HCT116 (cell line): Measurements from ENCODE around the gene SLC17A1. TPM values are rescaled to one million over a fixed set of nuclear protein-coding genes. Genes with fewer than 3 reads are reported as not detected.

Experiments
- ATAC-seq: fragments of 200-7000 bp; cut with Tn5 transposase; 2 replicates; pipeline ENCODE4 v1.9.1; 2020; ENCODE audit warnings: mild to moderate bottlenecking, moderate library complexity
- BruUV-seq: library from RNA; stranded (reverse); fragments of 400-500 nt; replicated peaks from 2 replicates; lab custom pipeline; 2021; lab: Mats Ljungman, UMichigan
- CTCF ChIA-PET: fragments of 300-600 bp; sonication (Branson Sonifier 250); formaldehyde crosslinking; loops from one replicate; lab custom pipeline; 2021; ENCODE audit warnings: antibody characterized with exemption; lab: Charles Lee
- POLR2A ChIA-PET: fragments of 300-600, 350-600 bp; sonication (Branson Sonifier 250); formaldehyde crosslinking; loops from one replicate; lab custom pipeline; 2021; ENCODE audit warnings: antibody characterized with exemption; lab: Charles Lee
- RAD21 ChIA-PET, 2 experiments: fragments of 300-600 bp; sonication (Branson Sonifier 250); formaldehyde crosslinking; loops; one replicate each; lab custom pipeline; 2023; ENCODE audit warnings: low total read pairs in 2 of 2; ENCODE audit not compliant: uncharacterized antibody in 2 of 2, unreplicated experiment in 2 of 2, low non-redundant PET in 1 of 2; lab: Charles Lee
- DNase-seq: peaks from one replicate; pipeline ENCODE4 v3.0.0-alpha.2; 2010; ENCODE audit warnings: low read depth, low spot score
- H2AFZ ChIP-seq: fragments of 200-600 bp; shearing (Covaris generic), sonication (generic); 2 replicates; pipeline ENCODE4 v1.6.1; 2017; ENCODE audit warnings: low read depth, mixed run types, mixed read lengths, antibody characterized with exemption, low read length; ENCODE audit not compliant: poor library complexity, severe bottlenecking
- H3K27ac ChIP-seq: 2 replicates; pipeline ENCODE4 v1.5.1; 2012; ENCODE audit warnings: low read depth, low read length
- H3K27me3 ChIP-seq: fragments of 200-600 bp; sonication (generic); 2 replicates; pipeline ENCODE4 v1.6.1; 2016; ENCODE audit warnings: mixed run types, low read length, mixed read lengths; ENCODE audit not compliant: insufficient read depth
- H3K36me3 ChIP-seq, 2 experiments: fragments of 200-500 bp in 1 of 2; fragments of 200-600 bp in 1 of 2; sonication (Bioruptor generic) in 1 of 2; sonication (generic) in 1 of 2; 2 replicates each; pipeline versions ENCODE4 v1.5.1 to v1.6.1; 2014 to 2016; ENCODE audit warnings: low read length in 2 of 2, inconsistent platforms in 1 of 2, mixed read lengths in 1 of 2, mixed run types in 1 of 2; ENCODE audit not compliant: insufficient read depth in 2 of 2, control insufficient read depth in 1 of 2
- H3K4me1 ChIP-seq, 2 experiments: fragments of 200-600 bp in 1 of 2; sonication (generic) in 1 of 2; 2 replicates each; pipeline versions ENCODE4 v1.5.1 to v1.6.1; 2012 to 2017; ENCODE audit warnings: low read length in 2 of 2, inconsistent platforms in 1 of 2, mild to moderate bottlenecking in 1 of 2, mixed read lengths in 1 of 2, mixed run types in 1 of 2, moderate library complexity in 1 of 2; ENCODE audit not compliant: insufficient read depth in 2 of 2, control insufficient read depth in 1 of 2
- H3K4me2 ChIP-seq: fragments of 200-600 bp; sonication (generic); 2 replicates; pipeline ENCODE4 v1.6.1; 2017; ENCODE audit warnings: mixed run types, low read length, mixed read lengths
- H3K4me3 ChIP-seq, 2 experiments: fragments of 200-600 bp in 1 of 2; sonication (generic) in 1 of 2; replicated peaks in 1 of 2; 2 replicates each; pipeline ENCODE4 v1.5.1; 2011 to 2016; ENCODE audit warnings: low read length in 2 of 2, control low read depth in 1 of 2, low read depth in 1 of 2, mild to moderate bottlenecking in 1 of 2, mixed read lengths in 1 of 2, mixed run types in 1 of 2
- H3K79me2 ChIP-seq: fragments of 200-600 bp; sonication (generic); 2 replicates; pipeline ENCODE4 v1.6.1; 2017; ENCODE audit warnings: mild to moderate bottlenecking, mixed run types, low read length, moderate library complexity, mixed read lengths; ENCODE audit not compliant: insufficient read depth
- H3K9ac ChIP-seq: fragments of 200-600 bp; sonication (generic); 2 replicates; pipeline ENCODE4 v1.6.1; 2016; ENCODE audit warnings: low read length, mixed read lengths
- H3K9me2 ChIP-seq: fragments of 200-600 bp; sonication (generic), shearing (Covaris generic); 2 replicates; pipeline ENCODE4 v1.6.1; 2017; ENCODE audit warnings: mixed run types, mild to moderate bottlenecking, moderate library complexity; ENCODE audit not compliant: insufficient read depth
- H3K9me3 ChIP-seq, 2 experiments: fragments of 200-500 bp in 1 of 2; fragments of 200-600 bp in 1 of 2; sonication (Bioruptor generic) in 1 of 2; sonication (generic) in 1 of 2; 2 replicates each; pipeline ENCODE4 v1.6.1; 2014 to 2017; ENCODE audit warnings: low read length in 2 of 2, mixed read lengths in 2 of 2, inconsistent platforms in 1 of 2, low read depth in 1 of 2, mild to moderate bottlenecking in 1 of 2, mixed run types in 1 of 2, moderate library complexity in 1 of 2; ENCODE audit not compliant: control insufficient read depth in 1 of 2, insufficient read depth in 1 of 2
- H4K20me1 ChIP-seq: fragments of 200-600 bp; sonication (generic), shearing (Covaris generic); 2 replicates; pipeline ENCODE4 v1.6.1; 2017; ENCODE audit warnings: mixed run types, mild to moderate bottlenecking, moderate library complexity; ENCODE audit not compliant: insufficient read depth
- ATF3 ChIP-seq: IDR thresholded peaks from 2 replicates; pipeline ENCODE4 v1.6.1; 2012
- CBX3 ChIP-seq: IDR thresholded peaks from 2 replicates; pipeline ENCODE4 v1.6.1; 2012; ENCODE audit warnings: low read depth
- CEBPB ChIP-seq: IDR thresholded peaks from 2 replicates; pipeline ENCODE4 v1.6.1; 2012; ENCODE audit warnings: low read depth
- CTCF ChIP-seq, 3 experiments: fragments of 200-600 bp in 1 of 3; sonication (generic) in 1 of 3; IDR thresholded peaks in 2 of 3; conservative IDR thresholded peaks in 1 of 3; 2 replicates each; pipeline ENCODE4 v1.5.1; 2012 to 2017; ENCODE audit warnings: low read depth in 2 of 3, low read length in 2 of 3, antibody characterized with exemption in 1 of 3, borderline replicate concordance in 1 of 3, control low read depth in 1 of 3, mild to moderate bottlenecking in 1 of 3, mixed read lengths in 1 of 3, mixed run types in 1 of 3, moderate library complexity in 1 of 3; ENCODE audit not compliant: insufficient read depth in 1 of 3
- EGR1 ChIP-seq: IDR thresholded peaks from 2 replicates; pipeline ENCODE4 v1.6.1; 2012; ENCODE audit warnings: low read depth
- ELF1 ChIP-seq: IDR thresholded peaks from 2 replicates; pipeline ENCODE4 v1.6.1; 2012; ENCODE audit warnings: low read depth, borderline replicate concordance
- EZH2 ChIP-seq: fragments of 200-600 bp; sonication (generic); IDR thresholded peaks from 2 replicates; pipeline ENCODE4 v1.6.1; 2017; ENCODE audit warnings: antibody characterized with exemption, mixed run types
- EZH2phosphoT487 ChIP-seq: fragments of 200-600 bp; IDR thresholded peaks from 2 replicates; pipeline ENCODE4 v1.6.1; 2018; ENCODE audit warnings: antibody characterized with exemption, borderline replicate concordance
- FOSL1 ChIP-seq: IDR thresholded peaks from 2 replicates; pipeline ENCODE4 v1.6.1; 2012; ENCODE audit warnings: low read depth
- JUND ChIP-seq: IDR thresholded peaks from 2 replicates; pipeline ENCODE4 v1.6.1; 2012
- POLR2A ChIP-seq: IDR thresholded peaks from 2 replicates; pipeline ENCODE4 v1.7.0; 2011; ENCODE audit warnings: borderline replicate concordance; ENCODE audit not compliant: insufficient read depth, insufficient read length; ENCODE audit errors: extremely low read depth
- POLR2AphosphoS5 ChIP-seq: IDR thresholded peaks from 2 replicates; pipeline ENCODE4 v1.6.1; 2011; ENCODE audit warnings: mild to moderate bottlenecking, low read depth, low read length, moderate library complexity
- RAD21 ChIP-seq: IDR thresholded peaks from 2 replicates; pipeline ENCODE4 v1.6.1; 2012; ENCODE audit warnings: low read depth, mild to moderate bottlenecking
- REST ChIP-seq: IDR thresholded peaks from 2 replicates; pipeline ENCODE4 v1.6.1; 2012; ENCODE audit warnings: low read depth
- SIN3A ChIP-seq: IDR thresholded peaks from 2 replicates; pipeline ENCODE4 v1.6.1; 2012; ENCODE audit warnings: low read depth
- YY1 ChIP-seq: IDR thresholded peaks from 2 replicates; pipeline ENCODE4 v1.6.1; 2011; ENCODE audit warnings: low read length, low read depth, moderate library complexity, mild to moderate bottlenecking; ENCODE audit not compliant: insufficient replicate concordance; ENCODE audit errors: extremely low read depth
- ZBTB33 ChIP-seq: IDR thresholded peaks from 2 replicates; pipeline ENCODE4 v1.6.1; 2011; ENCODE audit warnings: mild to moderate bottlenecking, low read length, moderate library complexity; ENCODE audit not compliant: insufficient replicate concordance; ENCODE audit errors: extremely low read depth
- ZFX ChIP-seq: fragments of 450-650 bp; IDR thresholded peaks from 2 replicates; pipeline ENCODE4 v1.6.1; 2017
- intact Hi-C: fragments of 100-400 bp; cut with micrococcal nuclease; formaldehyde crosslinking; loops from 2 replicates; pipeline ENCODE4 v1.10.0; 2022
- total RNA-seq: library from RNA; stranded (reverse); gene quantifications from one replicate; pipeline ENCODE4 v1.2.1, GENCODE V29; 2021; ENCODE audit not compliant: unreplicated experiment

SLC17A1 gene
- total RNA-seq, 1 experiment from 2014 or later: not detected

GRCh38 chr6:25844518-25844917 lies 12.7 kb upstream of the SLC17A1 start (continued):
- TF ChIP-seq CTCF (IDR thresholded peaks at IDR 0.05 in 2 of 3, conservative IDR thresholded peaks at IDR 0.05 in 1 of 3; ENCODE audit: borderline replicate concordance in 1 of 3, insufficient read depth in 1 of 3, low read depth in 2 of 3, low read length in 2 of 3) (no peak), SIN3A (no peak), POLR2AphosphoS5 (no peak), ATF3 (no peak), FOSL1 (no peak), YY1 (no peak), ELF1 (no peak), ZBTB33 (no peak)

DNA sequence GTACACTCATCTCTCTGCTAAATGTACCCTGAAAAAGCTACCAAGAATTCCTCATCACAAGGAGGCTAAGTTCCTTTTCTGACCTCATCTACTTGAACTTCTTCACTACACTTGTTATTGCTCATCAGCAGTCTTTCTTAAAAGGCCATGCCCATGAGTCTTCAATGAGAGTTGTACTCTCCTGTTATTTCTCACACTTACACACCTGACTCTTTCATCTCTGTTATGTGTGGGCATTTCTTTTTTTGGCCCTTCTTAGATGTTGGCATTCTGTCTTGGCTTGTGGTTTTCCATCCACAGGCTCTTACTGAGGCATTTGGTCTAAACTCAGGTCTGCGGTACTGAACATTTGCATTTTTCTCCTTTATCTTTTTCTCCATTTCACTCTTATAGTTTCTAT lies 10.7 kb upstream of the SLC17A1 start:
- RAD21 ChIA-PET: no interaction called here
- Histone ChIP-seq H3K9me2 (no peaks in the 10 kb centered on the region), H3K27me3 (no peaks in the 10 kb centered on the region), H3K36me3 (no peaks in the 10 kb centered on the region), H3K4me3 (no peak overlapping the region), H2AFZ (no peak overlapping the region), H3K4me2 (no peak overlapping the region), H3K27ac (no peak overlapping the region), H3K4me1 (no peaks in the 10 kb centered on the region), H3K9me3 (no peaks in the 10 kb centered on the region), H3K79me2 (no peaks in the 10 kb centered on the region), H4K20me1 (no peaks in the 10 kb centered on the region), H3K9ac (no peak overlapping the region)
- intact Hi-C loops: no loop called here
- BruUV-seq: no TSS peak
- DNase-seq: no peak
- CTCF ChIA-PET: no interaction called here
- POLR2A ChIA-PET: no interaction called here
- no peak for ATAC-seq
- TF ChIP-seq EZH2phosphoT487: no peak
- no peak for TF ChIP-seq EGR1
- no peak for TF ChIP-seq REST
- TF ChIP-seq ZFX: no peak
- TF ChIP-seq POLR2A: no peak
- TF ChIP-seq POLR2AphosphoS5: no peak
- TF ChIP-seq CBX3: no peak
- TF ChIP-seq CEBPB: no peak
- TF ChIP-seq ATF3: no peak
- no peak for TF ChIP-seq EZH2
- TF ChIP-seq JUND: no peak
- TF ChIP-seq RAD21: no peak
